Measurements from ENCODE around the gene PPP1R13B.

DNA sequence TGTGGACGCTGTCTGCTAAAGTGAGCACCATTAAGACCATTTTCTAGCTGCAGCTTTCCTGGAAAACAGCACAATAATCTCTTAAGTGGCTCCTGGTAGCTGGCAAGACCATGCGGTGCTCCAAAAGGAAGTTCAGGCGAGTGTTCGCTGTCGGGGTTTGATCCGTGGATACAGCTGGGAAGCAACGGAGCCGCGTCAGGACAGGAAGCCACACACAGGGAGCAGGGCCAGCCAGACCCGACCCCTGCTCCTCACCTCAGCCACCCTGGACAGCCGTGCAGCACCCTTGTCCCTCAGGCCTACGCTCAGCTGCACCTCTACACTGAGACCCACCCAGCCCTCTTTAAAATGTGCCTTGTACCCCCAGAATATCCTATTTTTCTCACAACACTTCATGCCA is 112.4 kb downstream of the PPP1R13B start:
- TF ChIP-seq, protein P1, sequence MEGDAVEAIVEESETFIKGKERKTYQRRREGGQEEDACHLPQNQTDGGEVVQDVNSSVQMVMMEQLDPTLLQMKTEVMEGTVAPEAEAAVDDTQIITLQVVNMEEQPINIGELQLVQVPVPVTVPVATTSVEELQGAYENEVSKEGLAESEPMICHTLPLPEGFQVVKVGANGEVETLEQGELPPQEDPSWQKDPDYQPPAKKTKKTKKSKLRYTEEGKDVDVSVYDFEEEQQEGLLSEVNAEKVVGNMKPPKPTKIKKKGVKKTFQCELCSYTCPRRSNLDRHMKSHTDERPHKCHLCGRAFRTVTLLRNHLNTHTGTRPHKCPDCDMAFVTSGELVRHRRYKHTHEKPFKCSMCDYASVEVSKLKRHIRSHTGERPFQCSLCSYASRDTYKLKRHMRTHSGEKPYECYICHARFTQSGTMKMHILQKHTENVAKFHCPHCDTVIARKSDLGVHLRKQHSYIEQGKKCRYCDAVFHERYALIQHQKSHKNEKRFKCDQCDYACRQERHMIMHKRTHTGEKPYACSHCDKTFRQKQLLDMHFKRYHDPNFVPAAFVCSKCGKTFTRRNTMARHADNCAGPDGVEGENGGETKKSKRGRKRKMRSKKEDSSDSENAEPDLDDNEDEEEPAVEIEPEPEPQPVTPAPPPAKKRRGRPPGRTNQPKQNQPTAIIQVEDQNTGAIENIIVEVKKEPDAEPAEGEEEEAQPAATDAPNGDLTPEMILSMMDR (optimal IDR thresholded peaks at IDR 0.05 in 1 of 3, IDR thresholded peaks at IDR 0.05 in 1 of 3, conservative IDR thresholded peaks at IDR 0.05 in 1 of 3; ENCODE audit: extremely low read depth in 1 of 3, insufficient read depth in 2 of 3, low read length in 3 of 3) = no peak
- TF ChIP-seq EZH2 (IDR thresholded peaks at IDR 0.05; ENCODE audit: low read length) = no peak
